Gastroesophageal sphincter (tissue), 3 donors: ENCODE results near the gene CDH4.

Source experiments
- EP300 ChIP-seq: sonication (generic); formaldehyde crosslinking; IDR thresholded peaks from one replicate; pipeline ENCODE4 v1.6.1; 2017; ENCODE audit warnings: antibody characterized with exemption, mild to moderate bottlenecking
- POLR2AphosphoS5 ChIP-seq: sonication (generic); formaldehyde crosslinking; IDR thresholded peaks from one replicate; pipeline ENCODE4 v1.6.1; 2017; ENCODE audit warnings: antibody characterized with exemption
- TF ChIP-seq, protein P1 (sequence below), 4 experiments: fragments of 200-600 bp in 2 of 4; fragments of 450-650 bp in 2 of 4; sonication (generic) in 1 of 4; IDR thresholded peaks; one replicate each; pipeline ENCODE4 v1.5.1; 2017 to 2019; ENCODE audit warnings: antibody characterized with exemption in 4 of 4, mild to moderate bottlenecking in 2 of 4, moderate library complexity in 2 of 4

DNA sequence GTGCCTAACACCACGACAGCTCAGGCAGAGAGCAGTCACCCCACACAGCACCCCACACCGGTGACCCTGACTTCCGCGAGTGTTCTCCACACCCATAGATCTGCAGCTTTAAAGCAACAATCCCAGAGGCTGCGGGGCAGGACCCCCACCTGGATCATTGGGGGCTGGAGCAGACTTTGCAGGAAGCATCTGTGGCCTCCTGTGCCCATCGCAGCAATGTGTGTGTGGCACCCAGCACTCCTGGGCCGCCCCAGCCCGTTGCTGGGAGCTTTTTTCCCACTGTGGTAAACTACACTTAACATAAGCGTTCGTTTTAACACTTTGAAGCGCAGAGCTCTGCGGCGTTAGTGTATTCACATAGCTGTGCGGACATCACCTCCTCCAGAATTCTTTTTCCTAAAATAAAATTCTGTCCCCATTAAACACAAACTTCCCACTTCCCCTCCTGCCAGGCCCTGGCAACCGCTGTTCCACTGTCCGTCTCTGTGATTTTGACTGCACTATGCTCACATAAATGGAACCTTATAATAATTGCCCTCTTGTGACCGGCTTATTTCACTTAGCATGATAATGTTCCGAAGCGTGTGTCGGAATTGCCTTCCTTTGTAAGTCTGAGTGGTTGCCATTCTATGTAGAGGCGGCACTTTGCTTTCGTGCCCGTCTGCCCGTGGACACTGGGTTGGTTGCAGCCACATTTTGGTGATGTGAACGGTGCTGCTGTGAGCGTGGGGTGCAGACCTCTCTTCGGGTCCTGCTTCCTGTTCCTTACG lies 382.5 kb downstream of the CDH4 start:
- TF ChIP-seq EP300 (no peak), POLR2AphosphoS5 (no peak)
- TF ChIP-seq, protein P1, sequence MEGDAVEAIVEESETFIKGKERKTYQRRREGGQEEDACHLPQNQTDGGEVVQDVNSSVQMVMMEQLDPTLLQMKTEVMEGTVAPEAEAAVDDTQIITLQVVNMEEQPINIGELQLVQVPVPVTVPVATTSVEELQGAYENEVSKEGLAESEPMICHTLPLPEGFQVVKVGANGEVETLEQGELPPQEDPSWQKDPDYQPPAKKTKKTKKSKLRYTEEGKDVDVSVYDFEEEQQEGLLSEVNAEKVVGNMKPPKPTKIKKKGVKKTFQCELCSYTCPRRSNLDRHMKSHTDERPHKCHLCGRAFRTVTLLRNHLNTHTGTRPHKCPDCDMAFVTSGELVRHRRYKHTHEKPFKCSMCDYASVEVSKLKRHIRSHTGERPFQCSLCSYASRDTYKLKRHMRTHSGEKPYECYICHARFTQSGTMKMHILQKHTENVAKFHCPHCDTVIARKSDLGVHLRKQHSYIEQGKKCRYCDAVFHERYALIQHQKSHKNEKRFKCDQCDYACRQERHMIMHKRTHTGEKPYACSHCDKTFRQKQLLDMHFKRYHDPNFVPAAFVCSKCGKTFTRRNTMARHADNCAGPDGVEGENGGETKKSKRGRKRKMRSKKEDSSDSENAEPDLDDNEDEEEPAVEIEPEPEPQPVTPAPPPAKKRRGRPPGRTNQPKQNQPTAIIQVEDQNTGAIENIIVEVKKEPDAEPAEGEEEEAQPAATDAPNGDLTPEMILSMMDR (IDR thresholded peaks at IDR 0.05) = no peak
